Measurements from ENCODE around the gene MICALL2.

Gene MICALL2

GRCh38 chr7:1424041-1424440 lies 35.2 kb downstream of the MICALL2 start:
- Histone ChIP-seq H3K27me3 (ENCODE audit: control insufficient read depth, insufficient read depth, low read length) (no peaks in the 10 kb centered on the region), H3K4me3 (ENCODE audit: low read length) (no peak overlapping the region), H3K4me1 (ENCODE audit: control insufficient read depth, insufficient read depth, low read length) (peaks cover 2% of the 10 kb centered on the region), H3K36me3 (ENCODE audit: control insufficient read depth, insufficient read depth, low read length) (no peaks in the 10 kb centered on the region), H3K9me3 (ENCODE audit: control insufficient read depth, insufficient read depth, low read length) (no peaks in the 10 kb centered on the region), H3K27ac (ENCODE audit: low read length) (no peak overlapping the region)
- no CpG with 5 or more reads among the region's 12 CpGs for WGBS (ENCODE audit: insufficient coverage, insufficient read length)
- DNase-seq (ENCODE audit: low read depth, low spot score) = no peak

GRCh38 chr7:1423264-1423811 lies 35.9 kb downstream of the MICALL2 start:
- H3K9me3 ChIP-seq (ENCODE audit: control insufficient read depth, insufficient read depth, low read length) = no peaks in the 10 kb centered on the region
- no CpG with 5 or more reads among the region's 5 CpGs for WGBS (ENCODE audit: insufficient coverage, insufficient read length)
- H3K4me3 ChIP-seq (ENCODE audit: low read length) = no peak overlapping the region
- DNase-seq (ENCODE audit: low read depth, low spot score) = no peak
- H3K4me1 ChIP-seq (ENCODE audit: control insufficient read depth, insufficient read depth, low read length) = peaks cover 2% of the 10 kb centered on the region
- no peaks in the 10 kb centered on the region for H3K27me3 ChIP-seq (ENCODE audit: control insufficient read depth, insufficient read depth, low read length)
- no peaks in the 10 kb centered on the region for H3K36me3 ChIP-seq (ENCODE audit: control insufficient read depth, insufficient read depth, low read length)
- no peak overlapping the region for H3K27ac ChIP-seq (ENCODE audit: low read length)

- Histone ChIP-seq H3K27me3 (ENCODE audit: control insufficient read depth, insufficient read depth, low read length) (no peaks in the 10 kb centered on the region), H3K9me3 (ENCODE audit: control insufficient read depth, insufficient read depth, low read length) (no peaks in the 10 kb centered on the region), H3K4me3 (ENCODE audit: low read length) (no peak overlapping the region), H3K4me1 (ENCODE audit: control insufficient read depth, insufficient read depth, low read length) (peaks cover 2% of the 10 kb centered on the region), H3K27ac (ENCODE audit: low read length) (no peak overlapping the region), H3K36me3 (ENCODE audit: control insufficient read depth, insufficient read depth, low read length) (no peaks in the 10 kb centered on the region)
- no peak for DNase-seq (ENCODE audit: low read depth, low spot score)
- no CpG with 5 or more reads among the region's 24 CpGs for WGBS (ENCODE audit: insufficient coverage, insufficient read length)
These were observed 36.6 kb downstream of the MICALL2 start for GRCh38 chr7:1422512-1423263.

GRCh38 chr7:1421946-1422345 lies 37.3 kb downstream of the MICALL2 start:
- Histone ChIP-seq H3K36me3 (ENCODE audit: control insufficient read depth, insufficient read depth, low read length) (no peaks in the 10 kb centered on the region), H3K27me3 (ENCODE audit: control insufficient read depth, insufficient read depth, low read length) (no peaks in the 10 kb centered on the region), H3K27ac (ENCODE audit: low read length) (no peak overlapping the region), H3K4me1 (ENCODE audit: control insufficient read depth, insufficient read depth, low read length) (peaks cover 2% of the 10 kb centered on the region), H3K9me3 (ENCODE audit: control insufficient read depth, insufficient read depth, low read length) (no peaks in the 10 kb centered on the region), H3K4me3 (ENCODE audit: low read length) (no peak overlapping the region)
- no CpG with 5 or more reads among the region's 8 CpGs for WGBS (ENCODE audit: insufficient coverage, insufficient read length)
- no peak for DNase-seq (ENCODE audit: low read depth, low spot score)

GRCh38 chr7:1421020-1421790 lies 38.1 kb downstream of the MICALL2 start:
- no CpG with 5 or more reads among the region's 41 CpGs for WGBS (ENCODE audit: insufficient coverage, insufficient read length)
- Histone ChIP-seq H3K4me1 (ENCODE audit: control insufficient read depth, insufficient read depth, low read length) (peaks cover 2% of the 10 kb centered on the region), H3K27ac (ENCODE audit: low read length) (no peak overlapping the region), H3K4me3 (ENCODE audit: low read length) (no peak overlapping the region), H3K27me3 (ENCODE audit: control insufficient read depth, insufficient read depth, low read length) (no peaks in the 10 kb centered on the region), H3K9me3 (ENCODE audit: control insufficient read depth, insufficient read depth, low read length) (no peaks in the 10 kb centered on the region), H3K36me3 (ENCODE audit: control insufficient read depth, insufficient read depth, low read length) (no peaks in the 10 kb centered on the region)
- no peak for DNase-seq (ENCODE audit: low read depth, low spot score)

GRCh38 chr7:1419688-1420087 lies 39.6 kb downstream of the MICALL2 start:
- H3K4me1 ChIP-seq (ENCODE audit: control insufficient read depth, insufficient read depth, low read length) = no peaks in the 10 kb centered on the region; the same call in 1 of the 2 replicates
- WGBS (ENCODE audit: insufficient coverage, insufficient read length) = no CpG with 5 or more reads among the region's 7 CpGs
- no peaks in the 10 kb centered on the region for H3K27me3 ChIP-seq (ENCODE audit: control insufficient read depth, insufficient read depth, low read length)
- DNase-seq (ENCODE audit: low read depth, low spot score) = no peak
- H3K4me3 ChIP-seq (ENCODE audit: low read length) = no peak overlapping the region
- no peaks in the 10 kb centered on the region for H3K9me3 ChIP-seq (ENCODE audit: control insufficient read depth, insufficient read depth, low read length)
- H3K36me3 ChIP-seq (ENCODE audit: control insufficient read depth, insufficient read depth, low read length) = no peaks in the 10 kb centered on the region
- H3K27ac ChIP-seq (ENCODE audit: low read length) = no peak overlapping the region

GRCh38 chr7:1419310-1419634 lies 40.0 kb downstream of the MICALL2 start:
- Histone ChIP-seq H3K27me3 (ENCODE audit: control insufficient read depth, insufficient read depth, low read length) (no peaks in the 10 kb centered on the region), H3K27ac (ENCODE audit: low read length) (no peak overlapping the region), H3K9me3 (ENCODE audit: control insufficient read depth, insufficient read depth, low read length) (no peaks in the 10 kb centered on the region), H3K36me3 (ENCODE audit: control insufficient read depth, insufficient read depth, low read length) (no peaks in the 10 kb centered on the region), H3K4me3 (ENCODE audit: low read length) (no peak overlapping the region), H3K4me1 (ENCODE audit: control insufficient read depth, insufficient read depth, low read length) (no peaks in the 10 kb centered on the region; the same call in 1 of the 2 replicates)
- DNase-seq (ENCODE audit: low read depth, low spot score) = no peak
- no CpG with 5 or more reads among the region's 11 CpGs for WGBS (ENCODE audit: insufficient coverage, insufficient read length)

GRCh38 chr7:1418505-1419309 lies 40.6 kb downstream of the MICALL2 start:
- no peak overlapping the region for H3K27ac ChIP-seq (ENCODE audit: low read length)
- DNase-seq (ENCODE audit: low read depth, low spot score) = no peak

GRCh38 chr7:1415389-1415990 lies 43.8 kb downstream of the MICALL2 start:
- no peak for DNase-seq (ENCODE audit: low read depth, low spot score)
- H3K4me3 ChIP-seq (ENCODE audit: low read length) = no peak overlapping the region
- peaks cover 2% of the 10 kb centered on the region for H3K4me1 ChIP-seq (ENCODE audit: control insufficient read depth, insufficient read depth, low read length)
- WGBS (ENCODE audit: insufficient coverage, insufficient read length) = 100% methylated on average over 1 of the region's 2 CpGs
- H3K27ac ChIP-seq (ENCODE audit: low read length) = no peak overlapping the region
- H3K27me3 ChIP-seq (ENCODE audit: control insufficient read depth, insufficient read depth, low read length) = no peaks in the 10 kb centered on the region
- H3K36me3 ChIP-seq (ENCODE audit: control insufficient read depth, insufficient read depth, low read length) = no peaks in the 10 kb centered on the region
- no peaks in the 10 kb centered on the region for H3K9me3 ChIP-seq (ENCODE audit: control insufficient read depth, insufficient read depth, low read length)

More at GRCh38 chr7:1418505-1419309, 40.6 kb downstream of the MICALL2 start:
- H3K4me1 ChIP-seq (ENCODE audit: control insufficient read depth, insufficient read depth, low read length) = no peaks in the 10 kb centered on the region; the same call in 1 of the 2 replicates
- no CpG with 5 or more reads among the region's 21 CpGs for WGBS (ENCODE audit: insufficient coverage, insufficient read length)
- H3K36me3 ChIP-seq (ENCODE audit: control insufficient read depth, insufficient read depth, low read length) = no peaks in the 10 kb centered on the region
- no peaks in the 10 kb centered on the region for H3K9me3 ChIP-seq (ENCODE audit: control insufficient read depth, insufficient read depth, low read length)
- no peak overlapping the region for H3K4me3 ChIP-seq (ENCODE audit: low read length)
- H3K27me3 ChIP-seq (ENCODE audit: control insufficient read depth, insufficient read depth, low read length) = no peaks in the 10 kb centered on the region

All from iPS DF 6.9 (cell line).